ENCODE data around the gene BAAT.

Gene BAAT

DNA sequence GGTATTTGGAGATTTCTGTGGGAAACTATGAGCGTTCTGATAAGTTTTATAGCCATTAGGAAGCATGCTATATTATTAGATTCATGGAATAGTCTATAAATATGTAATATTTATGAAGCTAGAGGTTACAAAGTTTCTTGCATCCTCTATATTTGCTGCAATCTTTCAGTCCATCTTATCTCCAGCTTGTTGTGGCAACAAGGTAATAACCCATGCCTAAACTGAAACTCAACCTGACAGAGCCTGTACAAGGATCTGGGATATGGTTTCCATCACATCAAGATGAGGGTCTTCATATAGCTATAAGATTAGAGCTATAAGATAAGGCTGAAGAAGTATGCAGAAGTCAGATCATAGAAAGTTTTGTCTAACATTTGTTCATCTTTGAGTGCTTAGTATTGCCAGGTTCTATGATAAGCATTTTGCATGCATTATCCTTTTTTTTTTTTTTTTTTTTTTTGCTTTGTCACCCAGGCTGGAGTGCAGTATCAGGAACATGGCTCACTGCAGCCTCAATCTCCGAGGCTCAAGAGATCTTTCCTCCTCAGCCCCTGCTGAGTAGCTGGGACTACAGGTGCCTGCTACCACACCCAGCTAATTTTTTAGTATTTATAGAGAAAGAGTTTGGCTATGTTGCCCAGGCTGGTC is 14.8 kb downstream of the BAAT start:
- ChIA-PET CTCF (interaction anchor here (1.0 to 7.2 kb wide), 2 partner anchors 18 to 58 kb away, joined by 4 to 38 read pairs; no protein-coding TSS in a partner anchor), POLR2A (interaction anchor here (0.7 kb wide), 1 partner anchor 93 kb away, joined by 5 read pairs; no protein-coding TSS in a partner anchor)
- H3K27ac ChIP-seq (ENCODE audit: extremely low read depth, low read depth, low read length) = no peak overlapping the region
- no peaks in the 10 kb centered on the region for H3K9me3 ChIP-seq (ENCODE audit: control insufficient read depth, insufficient read depth, low read depth, low read length)
- H3K4me3 ChIP-seq (ENCODE audit: low read depth, low read length) = no peak overlapping the region
- no peaks in the 10 kb centered on the region for H3K36me3 ChIP-seq (ENCODE audit: control insufficient read depth in 2 of 2, insufficient read depth in 1 of 2, low read length in 2 of 2)
- TF ChIP-seq, protein P1, sequence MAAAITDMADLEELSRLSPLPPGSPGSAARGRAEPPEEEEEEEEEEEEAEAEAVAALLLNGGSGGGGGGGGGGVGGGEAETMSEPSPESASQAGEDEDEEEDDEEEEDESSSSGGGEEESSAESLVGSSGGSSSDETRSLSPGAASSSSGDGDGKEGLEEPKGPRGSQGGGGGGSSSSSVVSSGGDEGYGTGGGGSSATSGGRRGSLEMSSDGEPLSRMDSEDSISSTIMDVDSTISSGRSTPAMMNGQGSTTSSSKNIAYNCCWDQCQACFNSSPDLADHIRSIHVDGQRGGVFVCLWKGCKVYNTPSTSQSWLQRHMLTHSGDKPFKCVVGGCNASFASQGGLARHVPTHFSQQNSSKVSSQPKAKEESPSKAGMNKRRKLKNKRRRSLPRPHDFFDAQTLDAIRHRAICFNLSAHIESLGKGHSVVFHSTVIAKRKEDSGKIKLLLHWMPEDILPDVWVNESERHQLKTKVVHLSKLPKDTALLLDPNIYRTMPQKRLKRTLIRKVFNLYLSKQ (tag by site-specific recombination; IDR thresholded peaks at IDR 0.05; ENCODE audit: borderline replicate concordance) = no peak
- TF ChIP-seq ZNF596 (tag by site-specific recombination; IDR thresholded peaks at IDR 0.05) (no peak), ZNF157 (tag by site-specific recombination; IDR thresholded peaks at IDR 0.05) (no peak), ZNF449 (tag by site-specific recombination; IDR thresholded peaks at IDR 0.05) (no peak), ZSCAN30 (tag by site-specific recombination; IDR thresholded peaks at IDR 0.05) (no peak), ZNF433 (tag by site-specific recombination; IDR thresholded peaks at IDR 0.05; ENCODE audit: low read depth) (no peak), WT1 (tag by site-specific recombination; IDR thresholded peaks at IDR 0.05) (no peak), ZNF23 (tag by site-specific recombination; IDR thresholded peaks at IDR 0.05; ENCODE audit: borderline replicate concordance) (no peak), ZNF354C (tag by site-specific recombination; IDR thresholded peaks at IDR 0.05; ENCODE audit: borderline replicate concordance, low read depth) (no peak), ZNF701 (tag by site-specific recombination; IDR thresholded peaks at IDR 0.05) (no peak), ZNF513 (tag by site-specific recombination; IDR thresholded peaks at IDR 0.05) (no peak), ZNF571 (tag by site-specific recombination; IDR thresholded peaks at IDR 0.05) (no peak), FEZF1 (tag by site-specific recombination; IDR thresholded peaks at IDR 0.05) (no peak), ZNF558 (tag by site-specific recombination; IDR thresholded peaks at IDR 0.05) (no peak), ZNF335 (tag by site-specific recombination; conservative IDR thresholded peaks at IDR 0.05) (no peak), ZNF146 (tag by site-specific recombination; IDR thresholded peaks at IDR 0.05) (no peak)
- TF ChIP-seq, protein P2, sequence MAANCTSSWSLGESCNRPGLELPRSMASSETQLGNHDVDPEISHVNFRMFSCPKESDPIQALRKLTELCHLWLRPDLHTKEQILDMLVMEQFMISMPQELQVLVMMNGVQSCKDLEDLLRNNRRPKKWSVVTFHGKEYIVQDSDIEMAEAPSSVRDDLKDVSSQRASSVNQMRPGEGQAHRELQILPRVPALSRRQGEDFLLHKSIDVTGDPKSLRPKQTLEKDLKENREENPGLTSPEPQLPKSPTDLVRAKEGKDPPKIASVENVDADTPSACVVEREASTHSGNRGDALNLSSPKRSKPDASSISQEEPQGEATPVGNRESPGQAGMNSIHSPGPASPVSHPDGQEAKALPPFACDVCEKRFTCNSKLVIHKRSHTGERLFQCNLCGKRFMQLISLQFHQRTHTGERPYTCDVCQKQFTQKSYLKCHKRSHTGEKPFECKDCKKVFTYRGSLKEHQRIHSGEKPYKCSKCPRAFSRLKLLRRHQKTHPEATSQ (tag by site-specific recombination; IDR thresholded peaks at IDR 0.05) = no peak
- TF ChIP-seq, protein P3, sequence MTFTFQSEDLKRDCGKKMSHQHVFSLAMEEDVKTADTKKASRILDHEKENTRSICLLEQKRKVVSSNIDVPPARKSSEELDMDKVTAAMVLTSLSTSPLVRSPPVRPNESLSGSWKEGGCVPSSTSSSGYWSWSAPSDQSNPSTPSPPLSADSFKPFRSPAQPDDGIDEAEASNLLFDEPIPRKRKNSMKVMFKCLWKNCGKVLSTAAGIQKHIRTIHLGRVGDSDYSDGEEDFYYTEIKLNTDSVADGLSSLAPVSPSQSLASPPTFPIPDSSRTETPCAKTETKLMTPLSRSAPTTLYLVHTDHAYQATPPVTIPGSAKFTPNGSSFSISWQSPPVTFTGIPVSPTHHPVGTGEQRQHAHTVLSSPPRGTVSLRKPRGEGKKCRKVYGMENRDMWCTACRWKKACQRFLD (tag by site-specific recombination; IDR thresholded peaks at IDR 0.05) = no peak
- TF ChIP-seq, protein P4, sequence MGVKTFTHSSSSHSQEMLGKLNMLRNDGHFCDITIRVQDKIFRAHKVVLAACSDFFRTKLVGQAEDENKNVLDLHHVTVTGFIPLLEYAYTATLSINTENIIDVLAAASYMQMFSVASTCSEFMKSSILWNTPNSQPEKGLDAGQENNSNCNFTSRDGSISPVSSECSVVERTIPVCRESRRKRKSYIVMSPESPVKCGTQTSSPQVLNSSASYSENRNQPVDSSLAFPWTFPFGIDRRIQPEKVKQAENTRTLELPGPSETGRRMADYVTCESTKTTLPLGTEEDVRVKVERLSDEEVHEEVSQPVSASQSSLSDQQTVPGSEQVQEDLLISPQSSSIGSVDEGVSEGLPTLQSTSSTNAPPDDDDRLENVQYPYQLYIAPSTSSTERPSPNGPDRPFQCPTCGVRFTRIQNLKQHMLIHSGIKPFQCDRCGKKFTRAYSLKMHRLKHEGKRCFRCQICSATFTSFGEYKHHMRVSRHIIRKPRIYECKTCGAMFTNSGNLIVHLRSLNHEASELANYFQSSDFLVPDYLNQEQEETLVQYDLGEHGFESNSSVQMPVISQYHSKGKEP (tag by site-specific recombination; IDR thresholded peaks at IDR 0.05) = no peak
- H3K4me1 ChIP-seq (ENCODE audit: control insufficient read depth, insufficient read depth, low read length) = no peaks in the 10 kb centered on the region

All from HEK293 (cell line).